HEK293 (cell line): ENCODE measurements around the gene CCNI2.
A peak's percentile ranks its signal among the peaks of the same experiment; 100 is the strongest.

Source experiments
- AEBP2 ChIP-seq: fragments of 450-650 bp; formaldehyde crosslinking; IDR thresholded peaks from 2 replicates; pipeline ENCODE4 v1.5.1; 2016; ENCODE audit warnings: missing biosample characterization, missing genetic modification characterization, borderline replicate concordance
- GFI1B ChIP-seq: fragments of 450-650 bp; formaldehyde crosslinking; IDR thresholded peaks from 2 replicates; pipeline ENCODE4 v1.5.1; 2016; ENCODE audit warnings: missing biosample characterization, missing genetic modification characterization
- OSR2 ChIP-seq: fragments of 450-650 bp; formaldehyde crosslinking; IDR thresholded peaks from 2 replicates; pipeline ENCODE4 v1.5.1; 2016; ENCODE audit warnings: missing biosample characterization, missing genetic modification characterization
- PATZ1 ChIP-seq: fragments of 450-650 bp; formaldehyde crosslinking; IDR thresholded peaks from 2 replicates; pipeline ENCODE4 v1.5.1; 2016; ENCODE audit warnings: missing biosample characterization, missing genetic modification characterization
- SCRT2 ChIP-seq: fragments of 450-650 bp; formaldehyde crosslinking; IDR thresholded peaks from 2 replicates; pipeline ENCODE4 v1.5.1; 2016; ENCODE audit warnings: missing biosample characterization, missing genetic modification characterization
- SP3 ChIP-seq: fragments of 450-650 bp; formaldehyde crosslinking; IDR thresholded peaks from 2 replicates; pipeline ENCODE4 v1.5.1; 2016; ENCODE audit warnings: missing biosample characterization, missing genetic modification characterization
- TCF7L2 ChIP-seq: IDR thresholded peaks from 2 replicates; pipeline ENCODE4 v1.6.1; 2011; ENCODE audit warnings: low read depth, mild to moderate bottlenecking, inconsistent platforms, low read length, moderate library complexity, borderline replicate concordance
- ZBTB1 ChIP-seq: fragments of 450-650 bp; formaldehyde crosslinking; IDR thresholded peaks from 2 replicates; pipeline ENCODE4 v1.5.1; 2016; ENCODE audit warnings: missing biosample characterization, missing genetic modification characterization
- ZBTB20 ChIP-seq: fragments of 450-650 bp; formaldehyde crosslinking; IDR thresholded peaks from 2 replicates; pipeline ENCODE4 v1.5.1; 2016; ENCODE audit warnings: missing biosample characterization, missing genetic modification characterization
- ZBTB48 ChIP-seq: fragments of 450-650 bp; formaldehyde crosslinking; IDR thresholded peaks from 2 replicates; pipeline ENCODE4 v1.5.1; 2016; ENCODE audit warnings: missing biosample characterization, missing genetic modification characterization
- ZBTB7A ChIP-seq: fragments of 450-650 bp; formaldehyde crosslinking; IDR thresholded peaks from 2 replicates; pipeline ENCODE4 v1.5.1; 2016; ENCODE audit warnings: low read depth, missing biosample characterization, missing genetic modification characterization
- ZIC2 ChIP-seq: fragments of 450-650 bp; formaldehyde crosslinking; IDR thresholded peaks from 2 replicates; pipeline ENCODE4 v1.5.1; 2016; ENCODE audit warnings: missing biosample characterization, missing genetic modification characterization
- ZNF18 ChIP-seq: fragments of 450-650 bp; formaldehyde crosslinking; IDR thresholded peaks from 2 replicates; pipeline ENCODE4 v1.5.1; 2016; ENCODE audit warnings: missing biosample characterization, missing genetic modification characterization
- ZNF211 ChIP-seq: fragments of 450-650 bp; formaldehyde crosslinking; IDR thresholded peaks from 2 replicates; pipeline ENCODE4 v1.5.1; 2016; ENCODE audit warnings: low read depth, missing biosample characterization, missing genetic modification characterization
- ZNF223 ChIP-seq: fragments of 450-650 bp; formaldehyde crosslinking; IDR thresholded peaks from 2 replicates; pipeline ENCODE4 v1.5.1; 2016; ENCODE audit warnings: missing biosample characterization, missing genetic modification characterization
- ZNF324 ChIP-seq: fragments of 450-650 bp; formaldehyde crosslinking; IDR thresholded peaks from 2 replicates; pipeline ENCODE4 v1.5.1; 2016; ENCODE audit warnings: missing biosample characterization, missing genetic modification characterization
- ZNF37A ChIP-seq: fragments of 450-650 bp; IDR thresholded peaks from 2 replicates; pipeline ENCODE4 v1.5.1; 2018; ENCODE audit warnings: missing biosample characterization, missing genetic modification characterization
- ZNF521 ChIP-seq: fragments of 450-650 bp; formaldehyde crosslinking; IDR thresholded peaks from 2 replicates; pipeline ENCODE4 v1.5.1; 2017; ENCODE audit warnings: missing biosample characterization, mild to moderate bottlenecking, missing genetic modification characterization
- ZNF560 ChIP-seq: fragments of 450-650 bp; formaldehyde crosslinking; IDR thresholded peaks from 2 replicates; pipeline ENCODE4 v1.5.1; 2017; ENCODE audit warnings: missing biosample characterization, missing genetic modification characterization, borderline replicate concordance
- ZNF610 ChIP-seq: fragments of 450-650 bp; formaldehyde crosslinking; IDR thresholded peaks from 2 replicates; pipeline ENCODE4 v1.5.1; 2016; ENCODE audit warnings: missing biosample characterization, missing genetic modification characterization, borderline replicate concordance
- ZNF621 ChIP-seq: fragments of 450-650 bp; formaldehyde crosslinking; IDR thresholded peaks from 2 replicates; pipeline ENCODE4 v1.5.1; 2017; ENCODE audit warnings: missing biosample characterization, missing genetic modification characterization
- TF ChIP-seq, protein P1 (sequence below): fragments of 450-650 bp; formaldehyde crosslinking; IDR thresholded peaks from 2 replicates; pipeline ENCODE4 v1.5.1; 2017; ENCODE audit warnings: missing biosample characterization, missing genetic modification characterization
- TF ChIP-seq, protein P2 (sequence below): fragments of 450-650 bp; formaldehyde crosslinking; IDR thresholded peaks from 2 replicates; pipeline ENCODE4 v1.5.1; 2016; ENCODE audit warnings: missing biosample characterization, missing genetic modification characterization
- TF ChIP-seq, protein P3 (sequence below): fragments of 450-650 bp; formaldehyde crosslinking; IDR thresholded peaks from 2 replicates; pipeline ENCODE4 v1.5.1; 2017; ENCODE audit warnings: missing biosample characterization, mild to moderate bottlenecking, missing genetic modification characterization, moderate library complexity
- TF ChIP-seq, protein P4 (sequence below): fragments of 450-650 bp; formaldehyde crosslinking; IDR thresholded peaks from 2 replicates; pipeline ENCODE4 v1.5.1; 2016; ENCODE audit warnings: missing biosample characterization, missing genetic modification characterization

The CCNI2 gene

GRCh38 chr5:132777209-132778069 is 30.2 kb downstream of the CCNI2 start, which contains the start of gene SEPTIN8 (continued):
- TF ChIP-seq, protein P1, sequence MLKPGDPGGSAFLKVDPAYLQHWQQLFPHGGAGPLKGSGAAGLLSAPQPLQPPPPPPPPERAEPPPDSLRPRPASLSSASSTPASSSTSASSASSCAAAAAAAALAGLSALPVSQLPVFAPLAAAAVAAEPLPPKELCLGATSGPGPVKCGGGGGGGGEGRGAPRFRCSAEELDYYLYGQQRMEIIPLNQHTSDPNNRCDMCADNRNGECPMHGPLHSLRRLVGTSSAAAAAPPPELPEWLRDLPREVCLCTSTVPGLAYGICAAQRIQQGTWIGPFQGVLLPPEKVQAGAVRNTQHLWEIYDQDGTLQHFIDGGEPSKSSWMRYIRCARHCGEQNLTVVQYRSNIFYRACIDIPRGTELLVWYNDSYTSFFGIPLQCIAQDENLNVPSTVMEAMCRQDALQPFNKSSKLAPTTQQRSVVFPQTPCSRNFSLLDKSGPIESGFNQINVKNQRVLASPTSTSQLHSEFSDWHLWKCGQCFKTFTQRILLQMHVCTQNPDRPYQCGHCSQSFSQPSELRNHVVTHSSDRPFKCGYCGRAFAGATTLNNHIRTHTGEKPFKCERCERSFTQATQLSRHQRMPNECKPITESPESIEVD (tag by site-specific recombination): no peak
- TF ChIP-seq ZNF37A (tag by site-specific recombination) (no peak), ZNF324 (tag by site-specific recombination) (no peak; the same call in 1 of the 2 replicates), SP3 (tag by site-specific recombination) (peak; percentile 35; the same call in 1 of the 2 replicates), ZBTB1 (no peak), ZNF211 (tag by site-specific recombination) (no peak), ZNF223 (tag by site-specific recombination) (no peak), ZIC2 (tag by site-specific recombination) (peak; percentile 61), ZNF621 (tag by site-specific recombination) (no peak), ZNF18 (tag by site-specific recombination) (no peak), OSR2 (tag by site-specific recombination) (no peak), ZBTB48 (tag by site-specific recombination) (peak; percentile 76), SCRT2 (tag by site-specific recombination) (peak; percentile 93), ZNF610 (no peak), AEBP2 (tag by site-specific recombination) (no peak), TCF7L2 (no peak), PATZ1 (tag by site-specific recombination) (peak; percentile 70), ZBTB7A (tag by site-specific recombination) (peak; percentile 76; the same call in 1 of the 2 replicates), GFI1B (tag by site-specific recombination) (no peak), ZNF521 (no peak), ZBTB20 (tag by site-specific recombination) (peak; percentile 72), ZNF560 (no peak)
- TF ChIP-seq, protein P2, sequence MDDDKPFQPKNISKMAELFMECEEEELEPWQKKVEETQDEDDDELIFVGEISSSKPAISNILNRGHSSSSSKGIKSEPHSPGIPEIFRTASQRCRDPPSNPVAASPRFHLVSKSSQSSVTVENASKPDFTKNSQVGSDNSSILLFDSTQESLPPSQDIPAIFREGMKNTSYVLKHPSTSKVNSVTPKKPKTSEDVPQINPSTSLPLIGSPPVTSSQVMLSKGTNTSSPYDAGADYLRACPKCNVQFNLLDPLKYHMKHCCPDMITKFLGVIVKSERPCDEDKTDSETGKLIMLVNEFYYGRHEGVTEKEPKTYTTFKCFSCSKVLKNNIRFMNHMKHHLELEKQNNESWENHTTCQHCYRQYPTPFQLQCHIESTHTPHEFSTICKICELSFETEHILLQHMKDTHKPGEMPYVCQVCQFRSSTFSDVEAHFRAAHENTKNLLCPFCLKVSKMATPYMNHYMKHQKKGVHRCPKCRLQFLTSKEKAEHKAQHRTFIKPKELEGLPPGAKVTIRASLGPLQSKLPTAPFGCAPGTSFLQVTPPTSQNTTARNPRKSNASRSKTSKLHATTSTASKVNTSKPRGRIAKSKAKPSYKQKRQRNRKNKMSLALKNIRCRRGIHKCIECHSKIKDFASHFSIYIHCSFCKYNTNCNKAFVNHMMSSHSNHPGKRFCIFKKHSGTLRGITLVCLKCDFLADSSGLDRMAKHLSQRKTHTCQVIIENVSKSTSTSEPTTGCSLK (tag by site-specific recombination): no peak
- TF ChIP-seq, protein P3, sequence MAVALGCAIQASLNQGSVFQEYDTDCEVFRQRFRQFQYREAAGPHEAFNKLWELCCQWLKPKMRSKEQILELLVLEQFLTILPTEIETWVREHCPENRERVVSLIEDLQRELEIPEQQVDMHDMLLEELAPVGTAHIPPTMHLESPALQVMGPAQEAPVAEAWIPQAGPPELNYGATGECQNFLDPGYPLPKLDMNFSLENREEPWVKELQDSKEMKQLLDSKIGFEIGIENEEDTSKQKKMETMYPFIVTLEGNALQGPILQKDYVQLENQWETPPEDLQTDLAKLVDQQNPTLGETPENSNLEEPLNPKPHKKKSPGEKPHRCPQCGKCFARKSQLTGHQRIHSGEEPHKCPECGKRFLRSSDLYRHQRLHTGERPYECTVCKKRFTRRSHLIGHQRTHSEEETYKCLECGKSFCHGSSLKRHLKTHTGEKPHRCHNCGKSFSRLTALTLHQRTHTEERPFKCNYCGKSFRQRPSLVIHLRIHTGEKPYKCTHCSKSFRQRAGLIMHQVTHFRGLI: no peak
- TF ChIP-seq, protein P4, sequence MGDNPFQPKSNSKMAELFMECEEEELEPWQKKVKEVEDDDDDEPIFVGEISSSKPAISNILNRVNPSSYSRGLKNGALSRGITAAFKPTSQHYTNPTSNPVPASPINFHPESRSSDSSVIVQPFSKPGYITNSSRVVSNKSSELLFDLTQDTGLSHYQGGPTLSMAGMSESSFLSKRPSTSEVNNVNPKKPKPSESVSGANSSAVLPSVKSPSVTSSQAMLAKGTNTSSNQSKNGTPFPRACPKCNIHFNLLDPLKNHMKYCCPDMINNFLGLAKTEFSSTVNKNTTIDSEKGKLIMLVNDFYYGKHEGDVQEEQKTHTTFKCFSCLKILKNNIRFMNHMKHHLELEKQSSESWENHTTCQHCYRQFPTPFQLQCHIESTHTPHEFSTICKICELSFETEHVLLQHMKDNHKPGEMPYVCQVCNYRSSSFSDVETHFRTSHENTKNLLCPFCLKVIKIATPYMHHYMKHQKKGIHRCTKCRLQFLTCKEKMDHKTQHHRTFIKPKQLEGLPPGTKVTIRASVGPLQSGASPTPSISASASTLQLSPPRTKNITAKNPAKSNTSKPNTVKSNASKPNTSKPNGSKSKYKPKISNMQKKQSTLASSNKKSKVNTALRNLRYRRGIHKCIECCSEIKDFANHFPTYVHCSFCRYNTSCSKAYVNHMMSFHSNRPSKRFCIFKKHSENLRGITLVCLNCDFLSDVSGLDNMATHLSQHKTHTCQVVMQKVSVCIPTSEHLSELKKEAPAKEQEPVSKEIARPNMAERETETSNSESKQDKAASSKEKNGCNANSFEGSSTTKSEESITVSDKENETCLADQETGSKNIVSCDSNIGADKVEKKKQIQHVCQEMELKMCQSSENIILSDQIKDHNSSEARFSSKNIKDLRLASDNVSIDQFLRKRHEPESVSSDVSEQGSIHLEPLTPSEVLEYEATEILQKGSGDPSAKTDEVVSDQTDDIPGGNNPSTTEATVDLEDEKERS (tag by site-specific recombination): no peak
